Liver (tissue), 9 donors: ENCODE results near the gene EFCAB14. TPM values are rescaled to one million over a fixed set of nuclear protein-coding genes. Genes with fewer than 3 reads are reported as not detected.
A peak's percentile ranks its signal among the peaks of the same experiment; 100 is the strongest.

Experiments used
- DNase-seq: peaks from one replicate; pipeline ENCODE4 v3.0.0-alpha.2; 2017; ENCODE audit warnings: low spot score
- H3K27ac ChIP-seq, 2 donors: one replicate each; pipeline ENCODE4 v1.7.0; 2013; ENCODE audit warnings: inconsistent platforms in 2 of 2, low read length in 2 of 2, control low read depth in 1 of 2, low read depth in 1 of 2, mild to moderate bottlenecking in 1 of 2
- H3K27me3 ChIP-seq, 4 donors: one replicate each; pipeline versions ENCODE4 v1.6.1 to v1.7.0; 2013; ENCODE audit warnings: low read length in 3 of 4, inconsistent platforms in 1 of 4, mild to moderate bottlenecking in 1 of 4, moderate library complexity in 1 of 4; ENCODE audit not compliant: control insufficient read depth in 4 of 4, insufficient read depth in 4 of 4
- H3K36me3 ChIP-seq, 4 donors: one replicate each; pipeline versions ENCODE4 v1.6.1 to v1.7.0; 2013; ENCODE audit warnings: low read length in 3 of 4, mild to moderate bottlenecking in 3 of 4, low read depth in 1 of 4, moderate library complexity in 1 of 4; ENCODE audit not compliant: control insufficient read depth in 4 of 4, insufficient read depth in 3 of 4
- H3K4me1 ChIP-seq, 4 donors: one replicate each; pipeline versions ENCODE4 v1.6.1 to v1.7.0; 2013; ENCODE audit warnings: low read length in 3 of 4, mild to moderate bottlenecking in 3 of 4, moderate library complexity in 1 of 4; ENCODE audit not compliant: control insufficient read depth in 4 of 4, insufficient read depth in 4 of 4
- H3K4me3 ChIP-seq, 3 donors: one replicate each; pipeline versions ENCODE4 v1.6.1 to v1.7.0; 2013; ENCODE audit warnings: low read length in 3 of 3, control low read depth in 1 of 3, low read depth in 1 of 3, mild to moderate bottlenecking in 1 of 3
- H3K9ac ChIP-seq, 2 donors: one replicate each; pipeline ENCODE4 v1.7.0; 2013; ENCODE audit warnings: low read length in 2 of 2, mild to moderate bottlenecking in 2 of 2, moderate library complexity in 2 of 2, control low read depth in 1 of 2, low read depth in 1 of 2
- H3K9me3 ChIP-seq, 4 donors: one replicate each; pipeline versions ENCODE4 v1.6.1 to v1.7.0; 2013; ENCODE audit warnings: low read length in 3 of 4; ENCODE audit not compliant: control insufficient read depth in 4 of 4
- EGR1 ChIP-seq, 2 donors: IDR thresholded peaks; 2 replicates each; pipeline ENCODE4 v1.6.1; 2016 to 2018; ENCODE audit warnings: antibody characterized with exemption in 2 of 2, low read depth in 2 of 2
- FOXA1 ChIP-seq: IDR thresholded peaks from 2 replicates; pipeline ENCODE4 v1.6.1; 2016; ENCODE audit warnings: antibody characterized with exemption
- GABPA ChIP-seq, 2 donors: IDR thresholded peaks in 1 of 2; conservative IDR thresholded peaks in 1 of 2; 2 replicates each; pipeline ENCODE4 v1.6.1; 2016; ENCODE audit warnings: antibody characterized with exemption in 2 of 2, mild to moderate bottlenecking in 1 of 2, moderate library complexity in 1 of 2
- HNF4A ChIP-seq, 2 donors: conservative IDR thresholded peaks; 2 replicates each; pipeline ENCODE4 v1.6.1; 2016; ENCODE audit warnings: antibody characterized with exemption in 2 of 2, mild to moderate bottlenecking in 2 of 2
- HNF4G ChIP-seq: IDR thresholded peaks from 2 replicates; pipeline ENCODE4 v1.6.1; 2016; ENCODE audit warnings: antibody characterized with exemption
- JUND ChIP-seq, 2 donors: IDR thresholded peaks; 2 replicates each; pipeline ENCODE4 v1.6.1; 2016; ENCODE audit warnings: antibody characterized with exemption in 2 of 2
- RAD21 ChIP-seq, 2 donors: IDR thresholded peaks; 2 replicates each; pipeline ENCODE4 v1.6.1; 2016; ENCODE audit warnings: antibody characterized with exemption in 2 of 2, mild to moderate bottlenecking in 2 of 2
- RXRA ChIP-seq, 2 donors: IDR thresholded peaks; 2 replicates each; pipeline ENCODE4 v1.6.1; 2017 to 2018; ENCODE audit warnings: antibody characterized with exemption in 2 of 2, mild to moderate bottlenecking in 1 of 2
- SP1 ChIP-seq: IDR thresholded peaks from 2 replicates; pipeline ENCODE4 v1.6.1; 2018; ENCODE audit warnings: antibody characterized with exemption, mild to moderate bottlenecking
- TAF1 ChIP-seq: conservative IDR thresholded peaks from 2 replicates; pipeline ENCODE4 v1.6.1; 2016; ENCODE audit warnings: antibody characterized with exemption, mild to moderate bottlenecking
- YY1 ChIP-seq: IDR thresholded peaks from 2 replicates; pipeline ENCODE4 v1.6.1; 2016; ENCODE audit warnings: antibody characterized with exemption, mild to moderate bottlenecking
- polyA plus RNA-seq, 2 donors: library from polyadenylated mRNA; stranded (reverse) in 1 of 2; unstranded in 1 of 2; fragments of 200-250 nt in 1 of 2; fragments of >200 nt in 1 of 2; fragmentation: Nextera tagmentation in 1 of 2; extraction: Ambion mirVana in 1 of 2; gene quantifications; one replicate each; pipeline versions ENCODE4 v1.2.1 to v1.2.3, GENCODE V29; 2013 to 2015
- total RNA-seq, 2 donors: library from RNA; depleted of rRNA; stranded (reverse); fragments of >200 nt; gene quantifications; one replicate each; pipeline ENCODE4 v1.2.3, GENCODE V29; 2014
- TF ChIP-seq, protein P1 (sequence below): fragments of 150-350 bp; IDR thresholded peaks from 2 replicates; pipeline ENCODE4 v1.5.1; 2017; ENCODE audit warnings: improper control_type of control experiment, low read depth, low read length; ENCODE audit not compliant: missing input control
- TF ChIP-seq, protein P2 (sequence below): IDR thresholded peaks from 2 replicates; pipeline ENCODE4 v1.6.1; 2016; ENCODE audit warnings: antibody characterized with exemption
- TF ChIP-seq, protein P3 (sequence below): IDR thresholded peaks from 2 replicates; pipeline ENCODE4 v1.6.1; 2016; ENCODE audit warnings: antibody characterized with exemption
- TF ChIP-seq, protein P4 (sequence below): IDR thresholded peaks from 2 replicates; pipeline ENCODE4 v1.6.1; 2016; ENCODE audit warnings: antibody characterized with exemption
- TF ChIP-seq, protein P5 (sequence below): IDR thresholded peaks from 2 replicates; pipeline ENCODE4 v1.6.1; 2016; ENCODE audit warnings: antibody characterized with exemption, mild to moderate bottlenecking
- donor health status: healthy.
- donor health status: healthy.
- donor health status: healthy.
- donor health status: healthy.
- donor health status: healthy.

Gene EFCAB14
- total and polyA plus RNA-seq, 4 donors, result 14.8 to 34.6 (median 23.7) TPM

DNA sequence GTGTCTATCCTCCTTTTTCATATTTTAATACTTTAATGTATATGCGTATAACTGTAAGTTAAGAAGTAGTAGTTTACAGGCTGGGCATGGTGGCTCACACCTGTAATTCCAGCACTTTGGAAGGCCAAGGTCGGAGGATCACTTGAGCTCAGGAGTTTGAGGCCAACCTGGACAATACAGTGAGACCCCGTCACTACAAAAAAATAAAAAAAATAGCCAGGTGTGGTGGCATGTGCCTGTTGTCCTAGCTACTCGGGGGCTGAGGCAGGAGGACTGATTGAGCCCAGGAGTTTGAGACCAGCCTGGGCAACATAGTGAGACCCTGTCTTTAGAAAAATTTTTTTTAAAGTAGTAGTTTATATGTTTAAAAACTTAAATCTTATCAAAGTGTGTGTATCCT is 73.1 kb downstream of the EFCAB14 start (continued):
- TF ChIP-seq, protein P1, sequence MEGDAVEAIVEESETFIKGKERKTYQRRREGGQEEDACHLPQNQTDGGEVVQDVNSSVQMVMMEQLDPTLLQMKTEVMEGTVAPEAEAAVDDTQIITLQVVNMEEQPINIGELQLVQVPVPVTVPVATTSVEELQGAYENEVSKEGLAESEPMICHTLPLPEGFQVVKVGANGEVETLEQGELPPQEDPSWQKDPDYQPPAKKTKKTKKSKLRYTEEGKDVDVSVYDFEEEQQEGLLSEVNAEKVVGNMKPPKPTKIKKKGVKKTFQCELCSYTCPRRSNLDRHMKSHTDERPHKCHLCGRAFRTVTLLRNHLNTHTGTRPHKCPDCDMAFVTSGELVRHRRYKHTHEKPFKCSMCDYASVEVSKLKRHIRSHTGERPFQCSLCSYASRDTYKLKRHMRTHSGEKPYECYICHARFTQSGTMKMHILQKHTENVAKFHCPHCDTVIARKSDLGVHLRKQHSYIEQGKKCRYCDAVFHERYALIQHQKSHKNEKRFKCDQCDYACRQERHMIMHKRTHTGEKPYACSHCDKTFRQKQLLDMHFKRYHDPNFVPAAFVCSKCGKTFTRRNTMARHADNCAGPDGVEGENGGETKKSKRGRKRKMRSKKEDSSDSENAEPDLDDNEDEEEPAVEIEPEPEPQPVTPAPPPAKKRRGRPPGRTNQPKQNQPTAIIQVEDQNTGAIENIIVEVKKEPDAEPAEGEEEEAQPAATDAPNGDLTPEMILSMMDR, result no peak

DNA sequence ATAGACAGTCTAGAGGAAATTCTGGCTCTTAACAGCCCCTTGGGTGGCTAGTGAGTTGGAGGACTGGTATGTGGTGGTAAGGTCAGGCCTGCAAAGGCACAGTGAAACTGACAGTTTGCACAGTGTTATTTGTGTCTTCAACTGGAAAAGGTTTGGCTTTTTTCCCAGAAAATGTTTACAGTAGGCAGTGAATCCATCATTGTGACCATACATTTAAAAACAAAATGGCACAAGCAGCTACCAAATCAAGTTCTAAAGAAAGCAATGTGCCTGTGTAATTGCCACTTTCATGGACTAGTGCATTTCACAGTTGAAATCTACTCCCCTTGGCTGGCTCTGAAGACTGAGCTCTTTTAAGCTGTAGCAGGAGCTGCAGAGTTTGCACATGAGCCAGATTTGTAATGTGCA is 75.5 kb downstream of the EFCAB14 start:
- Histone ChIP-seq H3K9ac (no peak overlapping the region), H3K4me3 (no peak overlapping the region), H3K27ac (no peak overlapping the region), H3K36me3 (peaks cover 0 to 11% (median 0%) of the 10 kb centered on the region in 4 donors), H3K27me3 (no peaks in the 10 kb centered on the region), H3K9me3 (no peaks in the 10 kb centered on the region), H3K4me1 (peaks cover 0 to 7% (median 2%) of the 10 kb centered on the region in 4 donors)
- TF ChIP-seq GABPA (IDR thresholded peaks at IDR 0.05 in 1 of 2, conservative IDR thresholded peaks at IDR 0.05 in 1 of 2), result no peak
- no peak for TF ChIP-seq HNF4A (conservative IDR thresholded peaks at IDR 0.05)
- TF ChIP-seq, protein P2, sequence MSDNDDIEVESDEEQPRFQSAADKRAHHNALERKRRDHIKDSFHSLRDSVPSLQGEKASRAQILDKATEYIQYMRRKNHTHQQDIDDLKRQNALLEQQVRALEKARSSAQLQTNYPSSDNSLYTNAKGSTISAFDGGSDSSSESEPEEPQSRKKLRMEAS, result no peak
- TF ChIP-seq SP1, result no peak
- no peak for TF ChIP-seq FOXA1
- TF ChIP-seq, protein P1, result no peak
- TF ChIP-seq, protein P3, sequence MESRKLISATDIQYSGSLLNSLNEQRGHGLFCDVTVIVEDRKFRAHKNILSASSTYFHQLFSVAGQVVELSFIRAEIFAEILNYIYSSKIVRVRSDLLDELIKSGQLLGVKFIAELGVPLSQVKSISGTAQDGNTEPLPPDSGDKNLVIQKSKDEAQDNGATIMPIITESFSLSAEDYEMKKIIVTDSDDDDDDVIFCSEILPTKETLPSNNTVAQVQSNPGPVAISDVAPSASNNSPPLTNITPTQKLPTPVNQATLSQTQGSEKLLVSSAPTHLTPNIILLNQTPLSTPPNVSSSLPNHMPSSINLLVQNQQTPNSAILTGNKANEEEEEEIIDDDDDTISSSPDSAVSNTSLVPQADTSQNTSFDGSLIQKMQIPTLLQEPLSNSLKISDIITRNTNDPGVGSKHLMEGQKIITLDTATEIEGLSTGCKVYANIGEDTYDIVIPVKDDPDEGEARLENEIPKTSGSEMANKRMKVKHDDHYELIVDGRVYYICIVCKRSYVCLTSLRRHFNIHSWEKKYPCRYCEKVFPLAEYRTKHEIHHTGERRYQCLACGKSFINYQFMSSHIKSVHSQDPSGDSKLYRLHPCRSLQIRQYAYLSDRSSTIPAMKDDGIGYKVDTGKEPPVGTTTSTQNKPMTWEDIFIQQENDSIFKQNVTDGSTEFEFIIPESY, result no peak
- no peak for TF ChIP-seq HNF4G
- TF ChIP-seq, protein P4, sequence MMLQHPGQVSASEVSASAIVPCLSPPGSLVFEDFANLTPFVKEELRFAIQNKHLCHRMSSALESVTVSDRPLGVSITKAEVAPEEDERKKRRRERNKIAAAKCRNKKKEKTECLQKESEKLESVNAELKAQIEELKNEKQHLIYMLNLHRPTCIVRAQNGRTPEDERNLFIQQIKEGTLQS, result no peak
- TF ChIP-seq RXRA (IDR thresholded peaks at IDR 0.05), result peak in 1 of 2 donors; percentile 23
- TF ChIP-seq EGR1 (IDR thresholded peaks at IDR 0.05; ENCODE audit: low read depth in 2 of 2), result no peak
- no peak for TF ChIP-seq RAD21 (IDR thresholded peaks at IDR 0.05)
- TF ChIP-seq TAF1, result no peak
- TF ChIP-seq, protein P5, sequence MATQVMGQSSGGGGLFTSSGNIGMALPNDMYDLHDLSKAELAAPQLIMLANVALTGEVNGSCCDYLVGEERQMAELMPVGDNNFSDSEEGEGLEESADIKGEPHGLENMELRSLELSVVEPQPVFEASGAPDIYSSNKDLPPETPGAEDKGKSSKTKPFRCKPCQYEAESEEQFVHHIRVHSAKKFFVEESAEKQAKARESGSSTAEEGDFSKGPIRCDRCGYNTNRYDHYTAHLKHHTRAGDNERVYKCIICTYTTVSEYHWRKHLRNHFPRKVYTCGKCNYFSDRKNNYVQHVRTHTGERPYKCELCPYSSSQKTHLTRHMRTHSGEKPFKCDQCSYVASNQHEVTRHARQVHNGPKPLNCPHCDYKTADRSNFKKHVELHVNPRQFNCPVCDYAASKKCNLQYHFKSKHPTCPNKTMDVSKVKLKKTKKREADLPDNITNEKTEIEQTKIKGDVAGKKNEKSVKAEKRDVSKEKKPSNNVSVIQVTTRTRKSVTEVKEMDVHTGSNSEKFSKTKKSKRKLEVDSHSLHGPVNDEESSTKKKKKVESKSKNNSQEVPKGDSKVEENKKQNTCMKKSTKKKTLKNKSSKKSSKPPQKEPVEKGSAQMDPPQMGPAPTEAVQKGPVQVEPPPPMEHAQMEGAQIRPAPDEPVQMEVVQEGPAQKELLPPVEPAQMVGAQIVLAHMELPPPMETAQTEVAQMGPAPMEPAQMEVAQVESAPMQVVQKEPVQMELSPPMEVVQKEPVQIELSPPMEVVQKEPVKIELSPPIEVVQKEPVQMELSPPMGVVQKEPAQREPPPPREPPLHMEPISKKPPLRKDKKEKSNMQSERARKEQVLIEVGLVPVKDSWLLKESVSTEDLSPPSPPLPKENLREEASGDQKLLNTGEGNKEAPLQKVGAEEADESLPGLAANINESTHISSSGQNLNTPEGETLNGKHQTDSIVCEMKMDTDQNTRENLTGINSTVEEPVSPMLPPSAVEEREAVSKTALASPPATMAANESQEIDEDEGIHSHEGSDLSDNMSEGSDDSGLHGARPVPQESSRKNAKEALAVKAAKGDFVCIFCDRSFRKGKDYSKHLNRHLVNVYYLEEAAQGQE, result no peak
- peak; percentile 84 for TF ChIP-seq YY1
- TF ChIP-seq JUND (IDR thresholded peaks at IDR 0.05), result no peak
- DNase-seq, result no peak
